Sigmoid colon (tissue), 4 donors: ENCODE results near the gene LPGAT1.

Source experiments
- CTCF ChIP-seq, 4 experiments: fragments of 450-650 bp in 3 of 4; fragments of 200-600 bp in 1 of 4; IDR thresholded peaks; one replicate each; pipeline ENCODE4 v1.5.1; 2016 to 2019; ENCODE audit warnings: antibody characterized with exemption in 4 of 4, mild to moderate bottlenecking in 3 of 4, moderate library complexity in 2 of 4
- EP300 ChIP-seq, 4 donors: sonication (generic); formaldehyde crosslinking; IDR thresholded peaks; one replicate each; pipeline ENCODE4 v1.6.1; 2017; ENCODE audit warnings: antibody characterized with exemption in 4 of 4
- POLR2A ChIP-seq, 2 donors: fragments of 450-650 bp; IDR thresholded peaks; one replicate each; pipeline ENCODE4 v1.6.1; 2016; ENCODE audit warnings: antibody characterized with exemption in 2 of 2, mild to moderate bottlenecking in 2 of 2, moderate library complexity in 2 of 2
- POLR2AphosphoS5 ChIP-seq, 4 donors: sonication (generic); formaldehyde crosslinking; IDR thresholded peaks; one replicate each; pipeline ENCODE4 v1.6.1; 2017; ENCODE audit warnings: antibody characterized with exemption in 4 of 4

- TF ChIP-seq POLR2A (IDR thresholded peaks at IDR 0.05), result no peak
- no peak for TF ChIP-seq CTCF (IDR thresholded peaks at IDR 0.05)
- no peak for TF ChIP-seq POLR2AphosphoS5 (IDR thresholded peaks at IDR 0.05)
- no peak for TF ChIP-seq EP300 (IDR thresholded peaks at IDR 0.05)
Measured at GRCh38 chr1:211713231-211713630, 117.3 kb downstream of the LPGAT1 start.
